GM12878 (cell line): Measurements from ENCODE around the gene BCL2L13. TPM values are rescaled to one million over a fixed set of nuclear protein-coding genes. Genes with fewer than 3 reads are reported as not detected.

Source experiments
- ATF3 ChIP-seq: IDR thresholded peaks from 2 replicates; pipeline ENCODE4 v1.6.1; 2011; ENCODE audit warnings: low read depth, mild to moderate bottlenecking, low read length, moderate library complexity, borderline replicate concordance; ENCODE audit errors: extremely low read depth
- BCLAF1 ChIP-seq: fragments of 450-650 bp; IDR thresholded peaks from 2 replicates; pipeline ENCODE4 v1.6.1; 2017; ENCODE audit warnings: antibody characterized with exemption, mild to moderate bottlenecking, moderate library complexity
- CBFB ChIP-seq: IDR thresholded peaks from 2 replicates; pipeline ENCODE4 v1.6.1; 2016; ENCODE audit warnings: antibody characterized with exemption, low read depth
- CREB1 ChIP-seq: IDR thresholded peaks from 2 replicates; pipeline ENCODE4 v1.6.1; 2012; ENCODE audit warnings: low read depth, mild to moderate bottlenecking, inconsistent platforms
- EP300 ChIP-seq, 2 experiments: fragments of 150-350 bp in 1 of 2; IDR thresholded peaks; 2 replicates each; pipeline ENCODE4 v1.6.1; 2011 to 2012; ENCODE audit warnings: low read depth in 2 of 2, low read length in 2 of 2, borderline replicate concordance in 1 of 2, improper control_type of control experiment in 1 of 2, inconsistent platforms in 1 of 2; ENCODE audit not compliant: control insufficient read depth in 1 of 2
- FOS ChIP-seq: IDR thresholded peaks from 3 replicates; pipeline ENCODE4 v1.6.1; 2011; ENCODE audit warnings: borderline replicate concordance; ENCODE audit not compliant: insufficient read length; ENCODE audit errors: extremely low read depth
- GATAD2B ChIP-seq: fragments of 450-650 bp; conservative IDR thresholded peaks from 2 replicates; pipeline ENCODE4 v1.6.1; 2017; ENCODE audit warnings: low read depth, mild to moderate bottlenecking, moderate library complexity
- HCFC1 ChIP-seq: fragments of 150-350 bp; IDR thresholded peaks from 2 replicates; pipeline ENCODE4 v1.6.1; 2014; ENCODE audit warnings: low read length
- KDM1A ChIP-seq: fragments of 200-600 bp; sonication (generic); IDR thresholded peaks from 2 replicates; pipeline ENCODE4 v1.6.1; 2016; ENCODE audit warnings: borderline replicate concordance
- MXI1 ChIP-seq: fragments of 150-350 bp; IDR thresholded peaks from 2 replicates; pipeline ENCODE4 v1.6.1; 2011; ENCODE audit warnings: low read depth, mild to moderate bottlenecking, inconsistent platforms, low read length, improper control_type of control experiment
- NFYB ChIP-seq: IDR thresholded peaks from 2 replicates; pipeline ENCODE4 v1.6.1; 2011; ENCODE audit warnings: low read depth, mild to moderate bottlenecking, low read length, improper control_type of control experiment, moderate library complexity; ENCODE audit not compliant: insufficient read depth
- NRF1 ChIP-seq: conservative IDR thresholded peaks from 2 replicates; pipeline ENCODE4 v1.6.1; 2011; ENCODE audit warnings: mild to moderate bottlenecking, low read depth, low read length, improper control_type of control experiment
- RELA ChIP-seq: fragments of 450-650 bp; IDR thresholded peaks from 2 replicates; pipeline ENCODE4 v1.8.0; 2014; ENCODE audit warnings: borderline replicate concordance; ENCODE audit not compliant: partially characterized antibody
- SMC3 ChIP-seq: IDR thresholded peaks from 2 replicates; pipeline ENCODE4 v1.6.1; 2011; ENCODE audit warnings: low read length, improper control_type of control experiment, borderline replicate concordance
- ZBTB11 ChIP-seq: fragments of 450-650 bp; formaldehyde crosslinking; IDR thresholded peaks from 2 replicates; pipeline ENCODE4 v1.5.0; 2022; ENCODE audit warnings: mild to moderate bottlenecking, missing genetic modification characterization
- ZNF24 ChIP-seq: fragments of 450-650 bp; IDR thresholded peaks from 2 replicates; pipeline ENCODE4 v1.6.1; 2017; ENCODE audit warnings: antibody characterized with exemption, mild to moderate bottlenecking
- ZNF592 ChIP-seq: fragments of 450-650 bp; IDR thresholded peaks from 2 replicates; pipeline ENCODE4 v1.6.1; 2017; ENCODE audit warnings: mild to moderate bottlenecking, moderate library complexity
- polyA plus RNA-seq, 11 experiments: library from polyadenylated mRNA; depleted of rRNA in 4 of 11; unstranded in 6 of 11; stranded (reverse) in 5 of 11; fragments of >200 nt; fragmentation: Nextera tagmentation in 4 of 11; fragmentation: Illumina TruSeq in 1 of 11; extraction: Ambion mirVana in 4 of 11; extraction: Trizol in 1 of 11; gene quantifications; 1 replicate in 1 of 11; 2 replicates in 10 of 11; pipeline versions ENCODE4 v1.2.1 to v1.2.3, GENCODE V29; 2011 to 2016; ENCODE audit warnings: inconsistent platforms in 2 of 11, missing spikeins in 2 of 11, low read depth in 1 of 11
- total RNA-seq, 4 experiments: library from RNA; depleted of rRNA in 3 of 4; stranded (reverse); fragments of >200 nt in 3 of 4; fragmentation: Illumina TruSeq in 1 of 4; extraction: Trizol in 1 of 4; gene quantifications; 2 replicates each; pipeline versions ENCODE4 v1.2.1 to v1.2.3, GENCODE V29; 2013 to 2021

Gene BCL2L13
- total and polyA plus RNA-seq, 10 of the 15 experiments (the other 5 are each of a cell fraction or from before 2014, with no cell fraction given), result 18.6 to 30.6 (median 28.2) TPM

GRCh38 chr22:17638432-17639246 lies at the start of gene BCL2L13 (continued):
- TF ChIP-seq BCLAF1 (no peak), NRF1 (no peak), HCFC1 (peak; percentile 53), CREB1 (peak; percentile 94), CBFB (peak; percentile 84), MXI1 (no peak; the same call in none of the 2 replicates), ATF3 (no peak), KDM1A (no peak), ZNF24 (no peak), ZBTB11 (CRISPR knock-in tag) (no peak; the same call in 1 of the 2 replicates), FOS (no peak), GATAD2B (peak; percentile 53; the same call in 1 of the 2 replicates), ZNF592 (no peak), SMC3 (no peak), EP300 (IDR thresholded peaks at IDR 0.05; ENCODE audit: borderline replicate concordance in 1 of 2, control insufficient read depth in 1 of 2, low read depth in 2 of 2, low read length in 2 of 2) (no peak), RELA (no peak), NFYB (no peak)
